ACC112 (cell line): ENCODE data around the gene FAM53B.
A peak's percentile ranks its signal among the peaks of the same experiment; 100 is the strongest.
"Not testable (repeated sequence)": the region's sequence is repeated elsewhere in the genome, so short reads cannot be mapped to it uniquely, and the experiment has no call there.

Experiments
- H2AFZ ChIP-seq: fragments of 200-600 bp; sonication (generic); one replicate; pipeline ENCODE4 v1.6.0; 2017; ENCODE audit warnings: antibody characterized with exemption, low read length; ENCODE audit not compliant: unreplicated experiment
- H3K27ac ChIP-seq: fragments of 200-600 bp; sonication (generic); 2 replicates; pipeline ENCODE4 v1.5.1; 2014; ENCODE audit warnings: low read depth, mild to moderate bottlenecking, antibody characterized with exemption, low read length, moderate library complexity
- H3K27me3 ChIP-seq: fragments of 200-600 bp; sonication (generic); 2 replicates; pipeline ENCODE4 v1.6.1; 2014; ENCODE audit warnings: mild to moderate bottlenecking, antibody characterized with exemption, low read length, moderate library complexity, mixed read lengths; ENCODE audit not compliant: insufficient read depth
- H3K36me3 ChIP-seq: fragments of 200-600 bp; sonication (generic); 2 replicates; pipeline ENCODE4 v1.6.1; 2016; ENCODE audit warnings: mild to moderate bottlenecking, antibody characterized with exemption, low read length, moderate library complexity, mixed read lengths; ENCODE audit not compliant: insufficient read depth
- H3K4me1 ChIP-seq: fragments of 200-600 bp; sonication (generic); one replicate; pipeline ENCODE4 v1.6.1; 2016; ENCODE audit warnings: low read length, mixed read lengths; ENCODE audit not compliant: insufficient read depth, unreplicated experiment, control insufficient read depth
- H3K4me3 ChIP-seq: fragments of 200-600 bp; sonication (generic); 2 replicates; pipeline ENCODE4 v1.5.1; 2014; ENCODE audit warnings: mild to moderate bottlenecking, low read depth, low read length
- H3K79me2 ChIP-seq: fragments of 200-600 bp; sonication (generic); one replicate; pipeline ENCODE4 v1.6.0; 2016; ENCODE audit warnings: low read length; ENCODE audit not compliant: control insufficient read depth, unreplicated experiment, insufficient read depth

The FAM53B gene, protein sequence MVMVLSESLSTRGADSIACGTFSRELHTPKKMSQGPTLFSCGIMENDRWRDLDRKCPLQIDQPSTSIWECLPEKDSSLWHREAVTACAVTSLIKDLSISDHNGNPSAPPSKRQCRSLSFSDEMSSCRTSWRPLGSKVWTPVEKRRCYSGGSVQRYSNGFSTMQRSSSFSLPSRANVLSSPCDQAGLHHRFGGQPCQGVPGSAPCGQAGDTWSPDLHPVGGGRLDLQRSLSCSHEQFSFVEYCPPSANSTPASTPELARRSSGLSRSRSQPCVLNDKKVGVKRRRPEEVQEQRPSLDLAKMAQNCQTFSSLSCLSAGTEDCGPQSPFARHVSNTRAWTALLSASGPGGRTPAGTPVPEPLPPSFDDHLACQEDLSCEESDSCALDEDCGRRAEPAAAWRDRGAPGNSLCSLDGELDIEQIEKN

DNA sequence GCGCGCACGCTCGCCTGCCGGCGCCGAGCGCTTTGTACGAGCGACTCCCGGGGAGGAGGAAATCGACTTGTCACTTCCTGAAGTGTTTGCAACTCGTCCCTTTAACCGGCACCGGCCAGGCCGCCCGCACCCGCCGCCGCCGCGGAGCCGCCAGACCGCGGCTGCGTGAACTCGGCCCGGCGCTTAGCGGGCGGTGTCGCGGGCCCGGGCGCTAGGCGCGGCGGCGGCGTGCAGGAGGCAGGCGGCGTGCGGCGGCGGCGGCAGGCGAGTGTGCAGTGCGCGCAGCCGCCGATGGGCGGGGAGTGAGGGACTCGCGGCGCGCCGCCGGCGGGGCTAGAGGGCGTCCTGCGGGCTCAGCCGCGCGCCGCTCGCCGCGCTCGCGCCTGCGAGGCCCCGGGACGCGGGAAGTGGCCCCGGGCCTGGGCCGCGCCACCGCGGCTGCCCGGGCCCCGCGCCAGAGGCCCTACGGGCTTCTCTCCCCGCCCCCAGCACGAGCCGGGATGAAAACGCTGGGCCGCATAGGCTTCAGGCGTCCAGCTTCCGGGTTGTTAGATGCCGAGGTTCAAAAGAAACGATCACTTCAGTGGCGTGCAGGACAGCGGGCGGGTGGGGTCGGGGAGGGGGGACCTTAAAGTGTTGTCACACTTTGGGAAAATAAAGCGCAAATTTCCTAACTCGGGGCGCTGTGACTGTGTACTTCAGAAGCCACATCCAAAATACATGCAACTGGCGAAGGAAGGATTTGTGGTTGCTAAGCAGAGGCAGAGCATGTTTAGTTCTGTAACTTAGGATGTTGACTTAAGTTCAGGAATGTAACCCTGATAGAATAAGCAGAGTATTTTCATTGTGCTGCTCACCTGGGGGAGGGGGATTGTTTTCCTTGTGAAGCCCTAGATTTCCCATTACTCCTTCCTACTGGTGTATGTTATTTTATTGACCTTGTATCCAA is at the start of gene FAM53B:
Gene FAM53B, minus strand, starts transcription at position 277 of the 949 bp plus-strand sequence. CDS start 37,665 bp downstream, outside the sequence.
- Histone ChIP-seq H3K4me1 (peaks cover 47% of the 10 kb centered on the region), H3K27ac (peak within 1 kb of the TSS; percentile 68), H3K79me2 (peaks cover 21% of the 10 kb centered on the region), H3K27me3 (no peaks in the 10 kb centered on the region), H3K36me3 (no peaks in the 10 kb centered on the region), H3K4me3 (peak within 1 kb of the TSS; percentile 92), H2AFZ (peak within 1 kb of the TSS; percentile 56)

DNA sequence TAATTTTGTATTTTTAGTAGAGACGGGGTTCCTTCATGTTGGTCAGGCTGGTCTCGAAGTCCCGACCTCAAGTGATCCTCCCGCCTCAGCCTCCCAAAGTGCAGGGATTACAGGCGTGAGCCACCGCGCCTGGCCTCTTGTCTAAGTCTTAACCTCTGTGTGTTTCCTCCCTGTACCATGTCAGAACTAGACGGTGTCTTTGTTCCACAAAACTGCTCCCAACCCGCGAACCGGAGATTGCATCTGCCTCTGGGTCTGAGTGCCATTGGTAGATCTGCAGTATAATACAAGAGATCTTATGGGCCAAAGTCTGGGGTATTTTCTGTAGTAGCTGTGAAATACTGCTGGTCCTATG is 48.8 kb upstream of the FAM53B start:
- Histone ChIP-seq H3K4me1 (peaks cover 4% of the 10 kb centered on the region), H3K4me3 (no peak overlapping the region; the same call in 1 of the 2 replicates), H2AFZ (no peak overlapping the region), H3K79me2 (peaks cover 37% of the 10 kb centered on the region), H3K27ac (no peak overlapping the region), H3K36me3 (0 out of 2 replicates have a peak, but pooled peaks cover 4% of the 10 kb centered on the region), H3K27me3 (no peaks in the 10 kb centered on the region)

DNA sequence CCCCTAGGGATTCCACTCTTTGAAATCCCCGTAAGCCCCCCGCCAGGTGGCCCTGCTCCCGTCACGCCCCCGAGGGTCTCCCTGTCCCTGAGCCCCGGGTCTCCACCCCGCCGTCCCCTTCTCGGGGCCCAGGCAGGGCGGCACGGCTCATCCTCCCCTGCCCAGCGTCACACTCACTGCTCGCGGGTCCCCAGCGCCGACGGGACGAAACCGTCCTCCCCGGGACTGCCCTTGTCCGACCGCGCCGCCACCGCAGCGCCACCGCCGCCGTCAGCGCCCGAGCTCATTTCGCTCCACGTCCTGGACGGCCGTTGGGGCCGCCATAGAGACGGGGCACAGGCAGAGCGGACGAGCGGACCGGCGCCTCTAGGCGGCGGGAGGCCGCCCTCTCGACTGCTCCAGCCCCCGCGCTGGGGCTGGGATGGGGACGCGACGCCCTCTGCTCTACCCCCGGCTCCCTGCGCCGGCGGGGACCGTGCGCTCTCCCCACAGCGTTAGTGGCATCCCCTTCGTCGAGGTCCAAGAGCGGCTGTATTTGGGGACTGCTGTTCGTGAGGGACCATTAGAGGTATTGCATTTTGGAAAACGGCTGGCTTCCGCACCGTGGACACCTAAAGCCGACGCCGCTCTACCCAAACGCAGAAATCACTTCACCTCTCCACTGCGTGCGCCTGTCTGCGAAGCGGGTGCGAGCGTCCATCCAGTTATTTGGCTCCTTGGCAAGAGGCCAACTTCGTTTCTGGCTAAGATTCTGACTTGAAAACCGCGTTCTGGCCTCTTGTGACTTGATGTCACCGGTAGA is 47.6 kb upstream of the FAM53B start, which contains the start of gene EEF1AKMT2:
Gene EEF1AKMT2, minus strand, starts transcription at position 341 of the 802 bp plus-strand sequence. Its CDS starts 54 bp downstream, at position 287.
- Histone ChIP-seq H3K79me2 (peaks cover 38% of the 10 kb centered on the region), H2AFZ (peak within 1 kb of the TSS; percentile 93), H3K27me3 (no peaks in the 10 kb centered on the region), H3K4me1 (peaks cover 4% of the 10 kb centered on the region), H3K36me3 (0 out of 2 replicates have a peak, but pooled peaks cover 4% of the 10 kb centered on the region), H3K27ac (peak within 1 kb of the TSS; percentile 69), H3K4me3 (peak within 1 kb of the TSS; percentile 84)

DNA sequence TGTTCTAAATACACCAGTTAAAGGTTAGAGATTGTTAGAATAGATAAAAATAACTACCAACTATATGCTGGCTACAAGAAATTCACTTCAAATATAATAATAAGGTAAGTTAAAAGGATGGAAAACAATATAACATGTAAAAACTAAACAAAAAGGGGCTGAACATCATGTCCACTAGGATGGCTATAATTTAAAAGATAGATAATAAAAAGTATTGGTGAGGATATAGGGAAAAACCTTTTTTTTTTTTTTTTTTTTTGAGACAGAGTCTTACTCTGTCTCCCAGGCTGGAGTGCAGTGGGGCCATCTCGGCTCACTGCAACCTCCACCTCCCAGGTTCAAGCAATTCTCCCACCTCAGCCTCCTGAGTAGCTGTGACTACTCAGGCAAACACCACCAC is 38.7 kb upstream of the FAM53B start:
- H3K27ac ChIP-seq, H3K36me3 ChIP-seq, H3K27me3 ChIP-seq, H3K4me1 ChIP-seq, H2AFZ ChIP-seq, H3K79me2 ChIP-seq, H3K4me3 ChIP-seq: not testable (repeated sequence)

DNA sequence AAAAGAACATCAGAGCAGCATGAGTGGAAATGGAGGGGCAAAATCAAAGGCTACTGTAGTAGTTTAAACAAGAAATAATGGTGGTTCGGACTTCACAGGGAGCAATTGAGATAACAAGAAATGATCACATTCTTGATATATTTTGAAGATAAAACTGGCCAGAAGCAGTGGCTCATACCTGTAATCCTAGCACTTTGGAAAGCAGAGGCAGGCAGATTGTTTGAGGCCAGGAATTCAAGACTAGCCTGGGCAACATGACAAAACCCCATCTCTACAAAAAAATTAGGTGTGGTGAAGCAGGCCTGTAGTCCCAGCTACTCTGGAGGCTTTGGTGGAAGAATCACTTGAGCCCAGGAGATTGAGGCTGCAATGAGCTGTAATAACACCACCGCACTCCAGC is 24.6 kb upstream of the FAM53B start:
- peaks cover 2% of the 10 kb centered on the region for H3K79me2 ChIP-seq
- H2AFZ ChIP-seq: no peak overlapping the region
- H3K27ac ChIP-seq: no peak overlapping the region
- no peak overlapping the region for H3K4me3 ChIP-seq
- H3K4me1 ChIP-seq: no peaks in the 10 kb centered on the region
- H3K27me3 ChIP-seq: no peaks in the 10 kb centered on the region
- H3K36me3 ChIP-seq: peaks cover 24% of the 10 kb centered on the region

DNA sequence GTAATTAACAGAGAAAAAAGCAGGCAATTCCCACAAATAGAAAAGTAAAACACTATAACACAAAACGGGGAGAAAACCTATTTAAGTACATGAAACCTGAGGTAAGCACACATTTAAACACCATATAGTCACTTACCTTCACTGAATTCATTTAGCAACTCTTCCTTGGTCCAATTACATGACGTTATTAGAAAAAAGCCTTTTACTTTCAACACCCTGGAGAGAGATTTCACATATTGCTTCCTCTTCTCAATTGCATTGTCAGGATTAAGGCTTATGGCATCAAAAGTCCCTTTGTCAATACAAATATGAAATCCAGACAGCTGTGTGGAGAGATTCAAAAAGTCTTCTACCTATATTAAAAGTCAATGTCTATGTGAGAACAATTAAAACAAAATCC is 21.1 kb upstream of the FAM53B start:
- Histone ChIP-seq H3K4me3 (no peak overlapping the region), H3K4me1 (no peaks in the 10 kb centered on the region), H3K27ac (no peak overlapping the region), H3K27me3 (no peaks in the 10 kb centered on the region), H2AFZ (no peak overlapping the region), H3K36me3 (peaks cover 7% of the 10 kb centered on the region; the same call in 1 of the 2 replicates), H3K79me2 (no peaks in the 10 kb centered on the region)

DNA sequence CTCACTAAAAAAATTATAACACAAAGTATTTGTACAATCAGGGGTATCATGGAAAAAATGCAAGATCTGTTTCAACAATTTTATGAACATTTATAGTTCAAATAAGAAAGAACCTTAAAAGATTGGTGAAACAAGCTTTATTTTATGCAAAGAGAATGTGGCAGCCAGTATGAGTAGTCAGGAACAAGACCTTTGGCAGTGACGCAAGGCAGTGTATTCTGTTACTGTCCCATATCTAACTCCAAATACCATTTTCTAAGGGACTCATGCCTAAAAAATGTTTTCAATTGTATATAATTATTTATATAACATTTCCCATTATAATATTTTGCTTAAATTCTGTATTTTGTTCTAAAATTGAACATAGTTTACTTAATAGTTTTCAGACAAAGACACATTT is 19.1 kb upstream of the FAM53B start:
- Histone ChIP-seq H3K36me3 (peaks cover 7% of the 10 kb centered on the region; the same call in 1 of the 2 replicates), H3K4me3 (no peak overlapping the region), H2AFZ (no peak overlapping the region), H3K27ac (peak overlapping the region; percentile 41; the same call in 1 of the 2 replicates), H3K27me3 (no peaks in the 10 kb centered on the region), H3K4me1 (no peaks in the 10 kb centered on the region), H3K79me2 (no peaks in the 10 kb centered on the region)

DNA sequence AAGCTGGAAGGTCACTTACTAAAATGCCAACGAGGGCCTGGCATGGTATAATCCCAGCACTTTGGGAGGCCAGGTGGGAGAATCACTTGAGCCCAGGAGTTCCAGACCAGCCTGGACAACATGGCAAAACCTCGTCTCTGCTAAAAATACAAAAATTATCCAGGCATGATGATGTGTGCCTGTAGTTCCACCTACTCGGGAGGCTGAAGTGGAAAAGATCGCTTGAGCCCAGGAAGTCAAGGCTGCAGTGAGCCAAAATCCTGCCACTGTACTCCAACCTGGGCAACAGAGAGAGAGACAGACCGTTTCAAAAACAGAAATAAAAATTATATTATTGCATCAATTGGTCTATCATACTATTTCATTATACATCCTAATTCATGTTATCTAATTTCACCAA is 18.1 kb upstream of the FAM53B start:
- no peaks in the 10 kb centered on the region for H3K4me1 ChIP-seq
- H3K36me3 ChIP-seq: peaks cover 7% of the 10 kb centered on the region; the same call in 1 of the 2 replicates
- H3K4me3 ChIP-seq: no peak overlapping the region
- H3K27me3 ChIP-seq: no peaks in the 10 kb centered on the region
- H3K27ac ChIP-seq: no peak overlapping the region
- H2AFZ ChIP-seq: no peak overlapping the region
- no peaks in the 10 kb centered on the region for H3K79me2 ChIP-seq

DNA sequence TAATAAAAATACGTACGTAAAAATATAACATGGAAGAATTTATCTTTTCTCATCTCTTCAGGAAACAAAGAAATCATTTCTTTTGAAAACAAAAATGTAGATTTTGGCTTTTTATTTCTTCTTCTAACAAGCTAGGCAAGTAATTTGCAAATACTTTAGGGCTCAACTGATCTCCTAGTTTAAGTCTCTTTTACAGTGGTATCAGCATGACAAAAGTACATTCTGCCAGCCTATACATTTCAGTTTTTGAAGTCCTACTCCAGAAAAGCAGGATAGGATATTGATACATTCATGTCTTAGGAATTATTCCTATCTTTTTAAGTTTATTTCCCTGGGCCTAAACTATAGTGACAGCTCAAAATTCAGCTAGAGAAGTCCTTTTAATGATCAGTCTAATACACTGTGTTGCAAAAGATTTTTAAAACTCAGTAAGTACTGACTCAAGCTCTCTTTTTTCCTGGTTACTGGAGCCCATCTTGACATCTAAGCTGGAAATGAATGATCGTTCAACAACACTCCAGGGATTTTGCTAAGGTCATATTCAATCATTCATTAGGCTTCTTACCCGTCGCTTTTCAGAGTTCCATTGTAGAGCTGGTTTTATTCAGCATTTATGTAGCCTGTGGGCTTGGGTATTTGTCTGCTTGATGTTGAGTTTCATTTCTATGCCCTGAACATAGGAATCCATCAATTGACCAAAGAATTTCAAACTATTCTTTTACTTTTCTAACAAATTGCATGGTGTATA is 12.2 kb upstream of the FAM53B start:
- H3K4me3 ChIP-seq: no peak overlapping the region

More for the DNA sequence above, 12.2 kb upstream of the FAM53B start:
- H2AFZ ChIP-seq: no peak overlapping the region
- no peak overlapping the region for H3K27ac ChIP-seq
- H3K79me2 ChIP-seq: no peaks in the 10 kb centered on the region
- H3K27me3 ChIP-seq: no peaks in the 10 kb centered on the region
- H3K4me1 ChIP-seq: no peaks in the 10 kb centered on the region
- peaks cover 4% of the 10 kb centered on the region; the same call in 1 of the 2 replicates for H3K36me3 ChIP-seq
